ENCODE data around the gene PTPRT.

DNA sequence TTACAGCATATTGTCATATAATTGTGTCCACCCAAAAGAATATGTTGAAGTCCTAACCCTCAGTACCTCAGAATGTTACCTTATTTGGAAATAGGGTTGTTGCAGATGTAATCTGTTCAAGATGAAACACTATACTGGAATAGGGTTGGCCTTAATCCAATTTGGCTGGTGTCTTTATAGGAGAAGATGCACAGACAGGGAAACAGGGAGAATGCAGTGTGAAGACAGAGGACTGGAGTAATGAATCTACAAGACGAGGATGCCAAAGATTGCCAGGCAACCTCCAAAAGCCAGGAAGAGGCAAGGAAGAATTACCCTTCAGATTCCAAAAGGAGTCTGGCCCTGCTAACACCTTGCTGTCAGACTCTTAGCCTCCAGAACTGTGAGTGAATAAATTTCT is 482.9 kb downstream of the PTPRT start:
- no peak for TF ChIP-seq ESRRA (IDR thresholded peaks at IDR 0.05; ENCODE audit: borderline replicate concordance, low read length)
- no peak for TF ChIP-seq RCOR1 (IDR thresholded peaks at IDR 0.05; ENCODE audit: low read depth, low read length)
- TF ChIP-seq, protein P1, sequence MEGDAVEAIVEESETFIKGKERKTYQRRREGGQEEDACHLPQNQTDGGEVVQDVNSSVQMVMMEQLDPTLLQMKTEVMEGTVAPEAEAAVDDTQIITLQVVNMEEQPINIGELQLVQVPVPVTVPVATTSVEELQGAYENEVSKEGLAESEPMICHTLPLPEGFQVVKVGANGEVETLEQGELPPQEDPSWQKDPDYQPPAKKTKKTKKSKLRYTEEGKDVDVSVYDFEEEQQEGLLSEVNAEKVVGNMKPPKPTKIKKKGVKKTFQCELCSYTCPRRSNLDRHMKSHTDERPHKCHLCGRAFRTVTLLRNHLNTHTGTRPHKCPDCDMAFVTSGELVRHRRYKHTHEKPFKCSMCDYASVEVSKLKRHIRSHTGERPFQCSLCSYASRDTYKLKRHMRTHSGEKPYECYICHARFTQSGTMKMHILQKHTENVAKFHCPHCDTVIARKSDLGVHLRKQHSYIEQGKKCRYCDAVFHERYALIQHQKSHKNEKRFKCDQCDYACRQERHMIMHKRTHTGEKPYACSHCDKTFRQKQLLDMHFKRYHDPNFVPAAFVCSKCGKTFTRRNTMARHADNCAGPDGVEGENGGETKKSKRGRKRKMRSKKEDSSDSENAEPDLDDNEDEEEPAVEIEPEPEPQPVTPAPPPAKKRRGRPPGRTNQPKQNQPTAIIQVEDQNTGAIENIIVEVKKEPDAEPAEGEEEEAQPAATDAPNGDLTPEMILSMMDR (IDR thresholded peaks at IDR 0.05) = no peak
- TF ChIP-seq EP300 (IDR thresholded peaks at IDR 0.05) = no peak
- TF ChIP-seq, protein P2, sequence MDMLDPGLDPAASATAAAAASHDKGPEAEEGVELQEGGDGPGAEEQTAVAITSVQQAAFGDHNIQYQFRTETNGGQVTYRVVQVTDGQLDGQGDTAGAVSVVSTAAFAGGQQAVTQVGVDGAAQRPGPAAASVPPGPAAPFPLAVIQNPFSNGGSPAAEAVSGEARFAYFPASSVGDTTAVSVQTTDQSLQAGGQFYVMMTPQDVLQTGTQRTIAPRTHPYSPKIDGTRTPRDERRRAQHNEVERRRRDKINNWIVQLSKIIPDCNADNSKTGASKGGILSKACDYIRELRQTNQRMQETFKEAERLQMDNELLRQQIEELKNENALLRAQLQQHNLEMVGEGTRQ (IDR thresholded peaks at IDR 0.05) = no peak
- no peak for TF ChIP-seq CHD4 (IDR thresholded peaks at IDR 0.05; ENCODE audit: borderline replicate concordance)
- no peak for TF ChIP-seq POLR2A (IDR thresholded peaks at IDR 0.05; ENCODE audit: low read length)
- no peak for TF ChIP-seq MAZ (IDR thresholded peaks at IDR 0.05; ENCODE audit: borderline replicate concordance, low read depth, low read length)
- TF ChIP-seq MYC (IDR thresholded peaks at IDR 0.05; ENCODE audit: borderline replicate concordance, low read length) = no peak
- TF ChIP-seq, protein P3, sequence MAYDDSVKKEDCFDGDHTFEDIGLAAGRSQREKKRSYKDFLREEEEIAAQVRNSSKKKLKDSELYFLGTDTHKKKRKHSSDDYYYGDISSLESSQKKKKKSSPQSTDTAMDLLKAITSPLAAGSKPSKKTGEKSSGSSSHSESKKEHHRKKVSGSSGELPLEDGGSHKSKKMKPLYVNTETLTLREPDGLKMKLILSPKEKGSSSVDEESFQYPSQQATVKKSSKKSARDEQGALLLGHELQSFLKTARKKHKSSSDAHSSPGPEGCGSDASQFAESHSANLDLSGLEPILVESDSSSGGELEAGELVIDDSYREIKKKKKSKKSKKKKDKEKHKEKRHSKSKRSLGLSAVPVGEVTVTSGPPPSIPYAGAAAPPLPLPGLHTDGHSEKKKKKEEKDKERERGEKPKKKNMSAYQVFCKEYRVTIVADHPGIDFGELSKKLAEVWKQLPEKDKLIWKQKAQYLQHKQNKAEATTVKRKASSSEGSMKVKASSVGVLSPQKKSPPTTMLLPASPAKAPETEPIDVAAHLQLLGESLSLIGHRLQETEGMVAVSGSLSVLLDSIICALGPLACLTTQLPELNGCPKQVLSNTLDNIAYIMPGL (CRISPR knock-in tag; IDR thresholded peaks at IDR 0.05; ENCODE audit: borderline replicate concordance) = no peak
- no peak for TF ChIP-seq BHLHE40 (IDR thresholded peaks at IDR 0.05; ENCODE audit: low read depth, low read length)

All from A549 (cell line).